GM21447 (cell line): ENCODE measurements around the gene SVBP.
"Not testable (repeated sequence)": the region's sequence is repeated elsewhere in the genome, so short reads cannot be mapped to it uniquely, and the experiment has no call there.

Experiments
- ATAC-seq: cut with Tn5 transposase; IDR thresholded peaks from one replicate; pipeline ENCODE4 v1.9.1; 2021; ENCODE audit not compliant: unreplicated experiment

Gene SVBP

DNA sequence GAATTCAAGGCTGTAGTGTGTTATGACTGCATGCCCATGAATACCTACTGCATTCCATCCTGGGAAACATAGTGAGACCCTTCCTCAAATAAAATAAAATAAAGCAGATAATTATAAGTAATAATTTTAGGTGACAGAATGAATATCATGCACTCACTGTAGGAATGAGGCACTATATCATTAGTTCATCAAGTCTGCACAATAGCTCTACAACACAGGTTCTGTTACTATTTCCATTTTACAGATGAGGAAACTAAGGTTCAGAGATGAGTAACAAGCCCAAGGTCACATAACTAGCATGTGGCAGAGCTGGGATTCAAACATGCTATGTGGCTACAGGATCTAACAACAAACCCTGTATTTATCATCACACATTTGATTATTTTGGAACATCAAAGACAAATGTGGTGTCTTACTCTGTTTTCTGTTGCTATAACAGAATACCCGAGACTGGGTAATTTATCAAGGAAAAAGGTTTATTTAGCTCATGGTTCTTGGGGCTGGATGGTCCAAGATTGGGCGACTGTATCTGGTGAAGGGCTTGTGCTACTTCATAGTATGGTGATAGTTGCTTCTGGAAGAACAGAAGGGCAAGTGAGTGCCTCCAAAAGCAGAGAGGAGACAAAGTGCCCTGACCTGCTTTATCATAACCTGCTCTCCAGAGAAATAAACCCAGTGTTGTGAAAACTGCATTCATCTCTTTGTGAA, 24.4 kb upstream of the SVBP start:
- no peak for ATAC-seq

DNA sequence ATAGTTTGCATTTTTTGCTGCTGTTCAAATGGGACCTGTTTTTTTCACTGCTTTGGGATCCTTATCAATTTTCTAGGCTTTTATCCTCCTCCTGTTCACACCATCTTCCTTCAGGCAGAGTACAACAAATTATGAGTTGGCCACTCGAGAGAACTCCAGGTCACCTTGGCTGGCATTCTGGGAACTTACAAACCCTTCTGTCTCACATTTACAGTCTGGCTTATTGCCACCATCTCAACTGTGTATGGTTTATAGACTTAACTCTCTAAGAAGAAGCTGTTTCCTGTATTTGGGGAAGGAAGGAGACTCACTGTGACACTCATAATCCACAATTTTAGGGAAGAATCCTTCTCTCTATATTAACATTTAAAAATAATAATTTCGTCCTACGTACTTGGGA, 23.8 kb upstream of the SVBP start:
- no peak for ATAC-seq

DNA sequence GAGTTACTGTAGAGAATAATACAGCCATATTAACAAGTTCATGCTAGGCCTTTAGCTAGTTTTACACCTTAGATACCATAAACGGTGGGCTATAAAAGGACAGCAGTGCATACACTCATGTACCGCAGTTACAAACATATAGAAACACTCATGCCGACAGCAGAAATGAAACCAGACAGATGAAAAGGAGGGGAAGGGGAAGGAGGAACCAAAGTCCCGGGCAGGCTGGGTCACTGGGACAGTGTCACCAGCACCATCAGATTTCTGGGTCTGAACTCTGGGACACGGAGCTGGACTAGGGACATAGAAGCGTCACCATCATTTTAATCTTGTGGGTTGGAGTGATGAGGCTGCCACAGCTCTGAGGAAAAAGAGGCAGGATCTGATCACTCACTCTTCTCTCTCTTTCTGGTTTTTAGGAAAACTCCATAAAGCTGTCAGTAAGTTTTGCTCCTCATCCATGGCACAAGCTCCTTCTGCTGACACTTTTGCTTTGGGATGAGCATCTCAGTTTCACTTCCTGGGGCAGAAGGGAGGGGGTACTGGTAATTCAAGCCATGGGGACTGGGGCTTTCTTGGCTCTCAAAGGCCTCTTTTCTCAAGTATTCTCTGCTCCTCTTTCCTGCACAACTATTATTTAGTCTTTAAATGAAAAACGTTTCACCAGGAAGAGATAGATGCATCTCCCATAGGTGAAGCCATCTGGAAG, 21.4 kb upstream of the SVBP start:
- no peak for ATAC-seq

DNA sequence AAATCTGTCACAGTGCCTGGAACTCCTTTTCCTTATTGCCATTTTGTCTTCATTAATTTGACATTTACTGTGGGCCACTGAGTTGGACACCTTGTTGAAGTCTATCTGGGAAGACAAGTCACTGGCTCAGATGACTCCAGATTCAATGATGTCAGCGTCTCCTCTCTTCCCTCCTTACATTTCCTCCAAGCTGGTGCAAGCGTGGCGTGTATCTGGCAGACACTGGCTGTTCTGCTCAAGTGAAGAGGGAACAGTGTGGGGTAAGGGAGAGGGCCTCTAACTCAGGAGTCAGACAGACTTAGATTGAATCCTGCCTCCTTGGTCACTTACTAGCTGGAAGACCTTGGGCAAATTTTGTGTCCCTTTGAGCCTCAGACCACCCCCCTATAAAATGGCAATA, 20.5 kb upstream of the SVBP start:
- no peak for ATAC-seq

DNA sequence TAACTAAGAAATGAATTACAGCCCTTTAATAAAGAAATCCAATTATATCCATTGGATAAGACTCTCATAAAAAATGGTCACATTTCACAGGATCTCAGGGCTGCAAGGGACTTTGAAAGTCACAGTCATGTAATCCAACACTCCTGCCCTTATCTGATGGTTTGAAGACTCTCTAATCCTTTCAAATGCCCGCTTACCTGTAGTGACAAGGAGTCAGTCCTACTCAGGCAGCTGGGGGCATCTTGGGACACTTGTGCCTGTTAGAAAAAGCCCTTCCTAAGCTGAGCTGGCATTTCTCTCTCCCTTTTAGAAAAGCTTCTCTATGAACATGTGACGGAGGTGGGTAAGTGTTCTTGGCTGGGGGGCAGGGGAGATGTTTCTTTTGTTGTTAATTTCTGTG, 18.2 kb upstream of the SVBP start:
- no peak for ATAC-seq

DNA sequence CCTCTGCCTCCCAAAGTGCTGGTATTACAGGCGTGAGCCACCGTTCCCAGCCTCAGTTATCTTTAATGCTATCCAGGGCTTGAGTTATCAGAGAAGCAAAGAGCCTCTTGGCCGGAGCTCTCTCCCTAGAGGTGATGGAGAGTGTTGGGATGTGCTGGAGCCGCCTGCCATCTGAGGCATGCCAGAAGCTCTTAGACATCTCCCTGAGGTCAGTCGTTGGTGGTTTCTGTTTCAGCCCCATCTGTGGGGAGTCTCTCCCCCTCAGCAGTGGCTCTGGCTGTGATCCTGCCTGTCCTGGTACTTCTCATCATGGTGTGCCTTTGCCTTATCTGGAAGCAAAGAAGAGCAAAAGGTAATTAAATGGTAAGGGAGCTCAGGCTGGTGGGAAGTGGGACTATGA, 17.6 kb upstream of the SVBP start:
- no peak for ATAC-seq

DNA sequence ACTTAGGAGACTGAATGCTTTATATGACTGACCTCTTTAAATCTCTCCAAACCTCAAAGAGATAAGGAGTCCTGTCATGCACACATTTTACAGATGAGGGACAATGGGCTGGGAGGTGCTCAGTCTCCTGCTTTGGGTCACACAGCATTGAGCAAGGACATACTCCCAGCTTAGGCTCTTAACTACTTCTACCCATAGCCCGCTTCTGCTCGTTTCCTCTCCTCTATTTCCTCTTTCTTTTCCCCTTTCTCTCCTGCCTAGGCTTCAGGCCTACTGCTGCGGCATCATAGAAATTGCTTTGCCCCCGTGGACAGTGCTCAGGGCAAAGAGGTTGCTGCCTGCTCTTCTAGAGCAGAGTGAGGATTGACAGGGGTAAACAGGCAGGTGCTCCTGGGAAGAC, 16.8 kb upstream of the SVBP start:
- ATAC-seq: no peak

DNA sequence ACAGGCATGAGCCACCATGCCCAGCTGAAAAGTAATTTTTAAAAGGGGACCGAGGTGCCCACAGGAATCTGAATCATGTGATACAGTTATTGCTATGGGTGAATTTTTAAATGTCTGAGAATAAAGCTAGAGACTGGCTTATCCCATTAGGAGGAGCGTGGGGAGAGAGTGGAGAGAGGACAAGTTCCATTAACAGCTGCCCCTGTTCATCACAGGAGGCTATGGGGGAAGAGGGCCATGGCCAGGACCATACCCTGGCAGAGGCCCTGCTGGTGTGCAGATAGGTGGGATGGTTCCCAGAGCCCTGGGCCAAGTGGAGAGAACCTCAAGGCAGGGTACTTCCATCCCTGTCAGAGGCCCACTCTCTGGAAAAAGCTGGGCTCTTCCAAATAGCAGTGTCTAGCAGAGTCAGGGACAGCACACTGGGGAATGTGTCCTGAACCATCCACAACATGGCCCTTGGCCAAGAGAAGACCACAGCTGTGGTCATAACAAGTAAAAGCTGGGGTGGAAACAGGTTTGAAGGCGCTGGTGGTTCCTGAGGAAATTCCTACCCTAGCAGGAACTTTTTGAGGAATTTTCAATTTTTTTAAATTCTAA, 15.5 kb upstream of the SVBP start:
- ATAC-seq: no peak

DNA sequence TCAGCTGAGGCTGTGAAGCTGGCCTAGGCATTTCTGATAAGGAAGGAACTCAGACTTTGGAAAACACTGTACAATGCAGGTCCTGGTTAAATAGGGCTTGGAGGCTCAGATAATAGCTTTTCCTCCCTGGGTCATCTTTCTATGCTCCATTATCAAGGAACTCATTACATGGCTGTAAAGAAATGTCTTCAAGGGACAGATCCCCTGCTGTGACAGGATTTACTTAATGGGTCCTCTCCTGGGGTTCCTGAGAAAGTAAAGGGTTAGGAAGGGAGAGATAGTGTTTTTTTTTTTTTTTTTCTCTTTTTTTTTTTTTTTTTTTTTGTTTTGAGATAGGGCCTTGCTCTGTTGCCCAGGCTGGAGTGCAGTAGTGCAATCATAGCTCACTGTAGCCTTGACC, 14.1 kb upstream of the SVBP start:
- no peak for ATAC-seq

DNA sequence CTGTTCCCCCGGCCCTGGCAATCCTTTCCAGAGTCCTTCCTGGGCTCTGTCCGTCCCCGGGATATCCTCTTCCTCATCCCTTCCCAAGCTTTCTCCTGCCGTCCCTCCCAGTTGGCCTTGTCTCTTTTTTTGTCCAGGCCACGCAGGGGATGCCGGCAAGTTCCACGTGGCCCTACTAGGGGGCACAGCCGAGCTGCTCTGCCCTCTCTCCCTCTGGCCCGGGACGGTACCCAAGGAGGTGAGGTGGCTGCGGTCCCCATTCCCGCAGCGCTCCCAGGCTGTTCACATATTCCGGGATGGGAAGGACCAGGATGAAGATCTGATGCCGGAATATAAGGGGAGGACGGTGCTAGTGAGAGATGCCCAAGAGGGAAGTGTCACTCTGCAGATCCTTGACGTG, 13.4 kb upstream of the SVBP start:
- ATAC-seq: no peak

DNA sequence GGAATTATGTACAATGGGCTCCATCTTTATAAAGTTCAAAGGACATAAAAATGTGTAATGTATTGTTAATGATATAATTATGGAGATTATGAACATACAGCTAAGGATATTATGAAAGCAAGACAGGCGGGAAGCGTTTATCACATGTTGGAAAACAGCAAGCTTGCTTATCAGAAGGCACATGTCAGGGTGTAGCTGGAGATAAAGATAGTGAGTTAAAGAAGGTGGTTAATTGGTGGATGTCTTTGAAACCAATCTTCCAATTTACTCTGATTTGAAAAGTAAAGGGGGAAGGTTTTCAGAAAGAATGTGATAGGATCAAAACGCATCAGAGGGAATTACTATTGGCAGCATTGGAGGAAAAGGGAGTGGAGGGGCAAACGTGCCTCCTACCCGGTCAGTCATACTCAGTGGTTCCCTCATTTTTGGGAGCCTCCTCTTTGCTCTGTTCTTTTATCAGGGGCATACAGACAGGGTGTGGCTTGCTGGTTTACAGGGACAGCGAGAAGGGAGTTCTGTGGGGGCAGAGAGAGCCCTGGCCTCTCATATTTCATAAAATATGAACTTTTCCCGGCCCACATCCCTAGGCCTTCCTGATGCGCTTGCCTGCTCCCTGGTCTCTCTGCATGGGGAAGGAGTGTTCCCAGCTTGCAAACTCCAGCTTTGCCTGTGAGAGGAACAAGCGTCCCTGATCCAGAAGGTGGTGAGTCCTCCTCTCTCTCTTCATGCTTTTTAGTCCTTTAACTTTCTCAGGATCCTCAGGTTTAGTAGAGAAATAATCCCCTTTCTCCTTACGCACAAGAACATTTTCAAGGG, 8.0 kb upstream of the SVBP start:
- no peak for ATAC-seq

DNA sequence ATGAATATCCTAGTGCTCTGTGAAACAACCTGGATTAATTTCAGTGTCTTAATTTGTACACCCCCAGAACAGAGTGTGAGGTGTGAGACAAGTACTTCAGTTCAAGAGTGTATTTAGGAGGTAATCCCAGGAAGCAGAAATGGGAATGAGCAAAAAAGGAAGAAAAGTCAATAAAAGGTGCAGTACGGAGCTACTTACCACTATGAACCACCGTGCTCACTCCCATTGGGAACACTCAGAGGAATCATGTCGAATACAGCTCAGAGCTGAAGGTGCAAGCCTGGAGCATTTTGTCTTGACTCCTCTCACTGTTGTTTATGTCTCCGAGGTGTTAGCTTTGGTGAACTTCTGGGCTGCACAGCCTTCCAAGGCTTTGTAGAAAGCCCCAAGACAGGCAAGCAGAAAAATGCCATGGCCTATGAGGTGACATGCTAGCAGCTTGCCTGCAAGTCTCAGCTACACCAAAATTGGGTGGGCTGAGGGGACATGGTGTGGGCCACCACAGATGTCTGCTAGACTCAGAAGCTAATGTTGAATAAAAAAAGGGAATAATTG, 7.4 kb upstream of the SVBP start:
- no peak for ATAC-seq

DNA sequence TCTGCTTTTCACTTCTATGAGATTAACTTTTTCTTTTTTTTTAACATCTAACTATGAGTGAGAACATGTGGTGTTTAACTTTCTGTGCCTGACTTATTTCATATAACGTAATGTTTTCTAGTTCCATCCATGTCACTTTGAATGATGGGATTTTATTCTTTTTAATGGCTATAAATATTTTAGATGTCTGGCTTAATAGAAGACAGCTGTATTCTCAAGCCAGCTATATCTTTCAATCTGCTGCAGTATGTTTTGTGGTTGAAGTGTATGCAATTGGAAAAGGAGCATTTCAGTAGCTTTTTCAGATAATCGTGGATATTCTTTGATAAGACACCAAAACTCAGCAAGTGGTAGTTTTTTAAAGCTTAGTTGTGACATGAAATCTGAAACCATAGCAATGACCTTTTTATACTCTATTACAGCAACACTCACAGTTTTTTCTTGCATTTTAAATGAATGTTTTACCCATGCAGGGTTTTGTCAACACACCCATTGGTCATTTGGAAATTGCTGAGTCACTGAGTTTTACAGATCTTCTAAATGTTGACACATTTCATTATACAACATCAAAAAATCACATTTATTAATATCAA, 5.7 kb upstream of the SVBP start:
- ATAC-seq: no peak

DNA sequence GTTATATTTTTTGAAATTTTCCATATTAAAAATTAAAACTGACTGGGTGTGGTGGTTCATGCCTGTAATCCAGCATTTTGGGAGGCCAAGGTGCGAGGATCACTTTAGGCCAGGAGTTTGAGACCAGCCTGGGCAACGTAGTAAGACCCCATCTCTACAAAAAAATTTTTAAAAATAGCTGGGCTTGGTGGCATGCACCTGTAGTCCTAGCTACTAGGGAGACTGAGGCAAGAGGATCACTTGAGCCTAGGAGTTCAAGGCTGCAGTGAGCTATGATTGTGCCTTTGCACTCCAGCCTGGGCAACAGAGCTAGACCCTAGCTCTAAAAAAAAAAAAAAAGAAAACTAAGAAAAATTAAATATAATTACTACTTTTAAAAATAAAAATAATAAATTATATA, 4.5 kb upstream of the SVBP start:
- no peak for ATAC-seq

DNA sequence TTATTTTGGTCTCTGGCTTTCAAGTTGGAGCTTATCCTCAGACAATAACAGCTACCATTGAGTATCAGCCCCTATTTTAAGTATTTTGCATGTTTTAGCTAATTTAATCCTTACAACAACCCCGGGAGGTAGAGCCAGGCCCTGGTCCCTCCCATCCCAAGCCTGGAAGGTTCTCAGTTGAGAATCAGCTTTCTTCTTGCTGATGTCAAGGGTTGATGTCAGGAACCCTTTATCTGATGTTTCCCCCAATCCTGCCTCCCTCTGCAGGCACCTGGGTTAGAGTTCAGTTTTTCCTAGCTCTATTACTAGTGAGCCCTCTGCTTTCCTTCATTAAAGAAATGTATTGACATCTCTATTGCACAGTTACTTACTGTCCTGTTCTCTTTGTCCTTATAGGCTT, 3.6 kb upstream of the SVBP start:
- no peak for ATAC-seq

DNA sequence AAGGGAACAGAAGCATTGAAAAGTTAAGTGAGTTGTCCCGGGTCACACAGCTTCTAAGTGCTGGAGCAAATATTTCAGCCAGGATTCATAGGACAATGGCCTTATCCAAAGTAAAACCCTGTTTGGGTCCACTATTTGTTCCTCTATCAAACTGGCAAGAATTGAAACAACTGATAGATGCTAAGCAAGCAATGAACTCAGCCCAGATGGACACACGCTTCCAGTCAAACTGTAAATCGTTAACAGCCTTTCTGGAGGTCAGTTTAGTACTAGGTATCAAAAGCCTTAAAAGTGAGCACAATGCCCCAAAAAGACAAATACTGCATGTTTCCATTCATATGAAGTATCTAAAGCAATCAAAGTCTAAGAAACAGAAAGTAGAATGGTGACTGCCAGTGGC, 779 bp upstream of the SVBP start:
- ATAC-seq: no peak

DNA sequence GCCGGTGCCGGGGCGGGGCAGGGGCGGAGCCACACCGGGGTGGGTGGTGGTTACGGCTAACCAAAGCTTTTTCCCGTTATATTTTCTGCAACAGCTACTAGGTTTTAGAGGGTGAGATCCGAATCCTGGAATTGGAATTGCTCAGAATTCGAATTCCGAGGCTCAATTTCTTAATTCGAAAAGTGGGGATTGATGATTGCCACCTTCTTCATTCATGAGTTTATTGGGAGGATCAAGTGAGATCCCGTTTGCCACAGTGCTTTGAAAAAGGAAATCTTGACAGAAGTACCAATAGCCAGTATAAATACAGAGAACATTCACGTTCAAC, 207 bp upstream of the SVBP start:
- ATAC-seq: no peak

DNA sequence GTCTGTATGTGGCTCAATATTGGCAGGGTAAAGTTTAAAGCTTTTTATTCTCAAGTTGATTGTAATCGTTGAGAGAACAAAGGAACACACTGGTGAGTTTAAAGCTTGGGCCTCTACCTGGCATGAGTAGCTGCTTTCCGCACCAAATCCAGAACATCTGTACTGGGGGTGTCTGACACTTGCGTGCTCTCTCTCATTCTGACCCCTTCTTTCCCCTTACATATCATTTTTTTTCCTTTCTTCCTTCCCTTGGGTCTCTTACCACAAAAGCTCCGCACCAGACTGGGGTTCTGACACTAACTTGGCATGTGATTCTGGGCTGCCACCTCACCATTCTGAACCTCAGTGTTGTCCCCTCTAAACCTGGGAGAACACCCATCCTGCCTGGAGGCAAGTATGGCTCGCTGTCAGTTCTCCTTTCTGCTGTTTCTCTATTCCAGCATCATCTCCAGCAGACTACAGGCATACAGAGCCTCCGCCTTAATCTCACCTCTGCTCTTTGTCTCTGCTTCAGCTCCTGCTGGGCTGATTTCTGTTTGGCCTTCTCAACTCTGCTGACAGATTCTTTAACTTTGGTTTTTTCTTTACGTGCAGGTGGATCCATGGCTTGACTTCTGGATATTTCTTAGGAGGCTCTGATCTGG, 1.1 kb downstream of the SVBP start:
- ATAC-seq: peak; percentile 11

DNA sequence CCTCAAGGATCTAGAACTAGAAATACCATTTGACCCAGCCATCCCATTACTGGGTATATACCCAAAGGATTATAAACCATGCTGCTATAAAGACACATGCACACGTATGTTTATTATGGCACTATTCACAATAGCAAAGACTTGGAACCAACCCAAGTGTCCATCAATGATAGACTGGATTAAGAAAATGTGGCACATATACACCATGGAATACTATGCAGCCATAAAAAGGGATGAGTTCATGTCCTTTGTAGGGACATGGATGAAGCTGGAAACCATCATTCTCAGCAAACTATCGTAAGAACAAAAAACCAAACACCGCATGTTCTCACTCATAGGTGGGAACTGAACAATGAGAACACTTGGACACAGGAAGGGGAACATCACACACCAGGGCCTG, 2.4 kb downstream of the SVBP start:
- ATAC-seq: not testable (repeated sequence)

DNA sequence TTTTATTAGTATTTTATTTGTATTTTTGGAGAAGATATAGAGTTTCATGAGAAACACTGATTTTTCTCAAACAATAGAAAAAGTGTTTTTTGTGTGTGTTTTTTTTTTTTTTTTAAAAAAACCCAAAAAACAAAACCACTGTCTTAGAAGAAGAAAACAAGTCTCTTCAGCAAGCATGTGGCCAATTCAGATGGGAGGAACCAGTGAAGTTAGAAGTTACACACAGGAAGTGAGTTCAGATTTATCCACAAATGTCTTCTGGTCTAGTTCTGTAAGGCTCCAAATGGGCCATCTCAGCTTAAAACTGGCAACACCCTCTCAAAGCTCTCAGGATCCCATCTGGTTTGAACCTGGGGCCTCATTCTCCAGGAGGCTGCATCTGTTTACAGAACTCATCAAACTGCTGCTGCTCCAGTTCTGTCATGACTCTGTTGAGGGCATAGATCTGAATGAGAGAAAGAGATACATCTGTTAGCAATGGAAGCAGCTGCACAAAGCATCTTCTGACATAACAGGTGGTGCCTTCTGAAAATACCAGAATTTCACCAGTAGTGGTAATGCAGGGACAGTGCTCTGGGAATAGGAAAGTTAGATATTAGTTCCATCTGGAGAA, 10.0 kb downstream of the SVBP start:
- no peak for ATAC-seq
